Ramos (cell line): ENCODE data around the gene ARFIP2.

Experiments
- in situ Hi-C: fragments of 300-500 bp; cut with MboI; formaldehyde crosslinking; loops from one replicate; pipeline ENCODE4 v1.14.3; 2022; ENCODE audit warnings: low sequenced_read_pairs; ENCODE audit not compliant: unreplicated experiment

Gene ARFIP2

DNA sequence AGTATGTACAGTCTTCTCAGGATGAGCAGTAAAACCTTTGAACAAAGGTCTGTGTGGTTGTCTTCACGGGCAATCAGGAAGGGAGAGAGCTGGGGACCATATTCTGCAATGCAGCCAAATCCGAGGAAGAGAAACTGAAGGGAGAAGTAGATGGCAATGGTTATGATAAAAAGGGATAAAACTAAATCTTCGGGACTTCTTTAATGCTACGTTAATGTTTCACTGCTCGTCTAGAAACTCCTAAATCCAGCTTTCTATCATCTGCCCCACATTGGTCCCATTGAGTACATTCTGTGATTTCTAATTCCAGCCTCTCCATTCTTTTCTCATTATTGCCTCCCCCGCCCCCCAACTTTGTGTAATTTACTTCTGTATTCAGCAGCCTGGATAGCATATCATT, 1.9 kb upstream of the ARFIP2 start:
- in situ Hi-C loops: no loop called here

DNA sequence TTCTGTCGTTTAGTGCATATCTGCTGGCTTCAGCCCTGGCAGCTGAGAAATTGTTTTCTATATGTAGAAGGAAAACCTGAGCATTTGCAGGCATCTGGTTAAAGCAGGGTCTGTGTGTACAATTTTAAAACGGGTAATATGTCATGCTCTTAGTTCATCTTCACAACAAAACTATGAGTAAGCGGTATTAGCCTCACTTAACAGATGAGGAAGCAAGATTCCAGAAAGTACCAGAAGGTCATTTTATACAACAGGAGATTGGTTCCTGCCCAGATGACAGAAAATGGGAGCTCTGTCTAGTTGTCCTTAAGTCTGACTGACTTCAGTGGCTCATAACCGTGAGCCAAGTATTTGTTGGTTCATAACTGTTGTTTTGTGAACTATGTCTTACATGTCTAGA, 1.3 kb upstream of the ARFIP2 start:
- in situ Hi-C loops: no loop called here

DNA sequence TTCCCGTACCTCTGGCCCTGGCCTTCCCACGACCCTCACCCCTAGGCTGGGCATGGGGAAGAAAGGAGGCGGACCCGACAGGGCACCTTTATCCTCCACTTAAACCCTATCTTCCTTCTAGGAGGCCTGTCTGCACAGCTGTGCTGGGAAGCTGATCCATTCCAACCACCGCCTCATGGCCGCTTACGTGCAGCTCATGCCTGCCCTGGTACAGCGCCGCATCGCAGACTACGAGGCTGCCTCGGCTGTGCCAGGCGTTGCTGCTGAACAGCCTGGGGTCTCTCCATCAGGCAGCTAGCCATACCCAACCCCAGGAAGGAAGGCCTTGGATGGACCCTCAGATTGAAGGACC, 769 bp upstream of the ARFIP2 start:
- in situ Hi-C loops: no loop called here

DNA sequence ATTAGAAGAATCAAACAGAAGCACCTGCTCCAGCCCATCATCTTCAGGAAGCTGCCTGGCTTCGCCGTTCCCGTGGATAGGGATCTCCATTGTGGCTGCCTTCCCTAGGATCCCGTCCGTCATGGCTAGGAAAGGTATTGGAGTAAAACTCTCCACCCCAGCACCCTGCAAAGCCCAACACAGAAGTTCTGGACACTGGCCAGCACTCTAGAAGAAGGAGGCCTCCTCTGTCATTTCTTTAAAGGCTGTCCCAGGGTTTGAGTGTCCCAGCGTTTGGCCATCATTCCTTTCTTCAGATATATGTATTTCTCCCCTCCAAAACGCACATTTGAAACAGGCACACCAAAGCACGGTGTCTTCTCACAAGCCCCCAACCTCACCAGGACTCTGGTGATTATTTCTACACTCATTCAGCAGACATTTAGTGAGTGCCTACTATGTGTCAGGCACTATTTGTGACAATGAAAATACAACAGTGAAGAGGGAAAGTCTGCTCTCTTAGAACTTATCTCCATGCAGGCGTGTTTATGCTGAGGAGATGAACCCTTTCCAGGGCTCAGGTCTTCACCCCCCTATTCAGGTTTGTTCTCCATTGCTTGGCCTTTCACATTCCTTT, 724 bp downstream of the ARFIP2 start:
- in situ Hi-C loops: no loop called here

DNA sequence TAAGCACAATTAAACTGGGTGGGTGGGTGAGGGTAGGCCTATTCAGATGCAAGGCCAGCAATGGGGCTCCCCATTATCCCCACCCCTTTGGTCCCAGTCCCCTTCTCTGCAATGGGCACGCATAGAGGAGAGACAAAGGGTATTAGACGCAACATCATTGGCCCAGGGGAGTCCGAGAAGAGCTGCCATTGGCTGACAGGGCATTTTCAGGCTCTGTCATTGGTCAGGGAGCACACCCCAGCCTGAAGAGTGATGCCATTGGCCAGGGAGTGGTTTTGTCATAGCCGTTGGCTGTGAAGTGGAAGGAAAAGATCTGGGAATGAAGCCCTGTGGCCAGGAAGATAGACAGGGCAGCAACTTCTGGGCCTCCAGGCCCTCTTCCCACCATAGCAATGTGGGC, 4.6 kb downstream of the ARFIP2 start:
- in situ Hi-C loops: no loop called here

DNA sequence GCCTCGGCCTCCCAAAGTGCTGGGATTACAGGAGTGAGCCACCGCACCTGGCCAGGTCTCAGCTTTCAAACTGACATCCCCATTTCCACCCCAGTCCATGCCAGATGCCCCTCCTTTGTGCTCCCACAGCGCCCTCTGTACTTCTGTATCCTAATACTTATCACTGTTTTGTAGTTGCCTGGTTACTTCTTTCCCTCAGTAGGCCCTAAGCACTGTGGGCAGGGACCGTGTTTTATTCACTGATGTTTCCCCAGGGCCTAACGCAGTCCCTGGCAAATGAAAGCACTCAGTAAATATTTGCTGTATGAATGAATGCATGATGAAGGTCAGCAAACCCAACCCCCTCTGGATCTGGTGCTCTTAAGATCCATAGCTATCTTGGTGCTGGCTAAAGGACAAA, 5.2 kb downstream of the ARFIP2 start:
- in situ Hi-C loops: no loop called here

DNA sequence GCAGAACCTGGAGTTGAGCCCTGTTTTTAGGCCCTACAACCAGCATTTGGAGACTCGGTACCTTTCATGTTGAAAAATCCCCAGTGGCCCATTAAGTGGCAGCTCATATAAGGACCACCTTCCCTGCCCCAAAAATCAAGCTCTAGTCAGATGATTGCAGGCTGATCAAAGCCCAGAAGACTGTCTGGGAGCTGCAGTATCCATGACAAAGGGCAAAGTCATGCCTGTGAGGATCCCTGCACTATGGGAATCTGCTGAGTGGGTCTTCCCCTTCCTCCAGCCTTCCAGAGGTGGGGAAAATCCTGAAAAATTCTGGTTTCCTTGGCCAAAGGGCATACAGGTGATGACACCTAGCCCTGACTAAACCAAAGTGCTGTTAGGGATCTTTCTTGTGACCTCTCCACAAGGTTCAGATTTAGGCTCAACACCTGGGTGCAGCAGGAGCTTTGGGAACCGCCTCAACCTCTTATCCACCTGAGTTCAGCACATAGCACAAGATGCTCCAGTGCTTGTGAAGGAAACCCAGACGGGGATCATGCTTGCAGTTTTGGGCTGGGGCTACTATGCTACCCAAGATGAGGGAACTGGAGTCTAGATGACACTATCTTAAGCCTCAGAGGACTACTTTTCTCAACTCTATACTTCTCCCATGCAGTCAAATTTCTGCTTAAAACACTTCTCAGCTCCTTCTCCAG, 6.2 kb downstream of the ARFIP2 start:
- in situ Hi-C loops: no loop called here

DNA sequence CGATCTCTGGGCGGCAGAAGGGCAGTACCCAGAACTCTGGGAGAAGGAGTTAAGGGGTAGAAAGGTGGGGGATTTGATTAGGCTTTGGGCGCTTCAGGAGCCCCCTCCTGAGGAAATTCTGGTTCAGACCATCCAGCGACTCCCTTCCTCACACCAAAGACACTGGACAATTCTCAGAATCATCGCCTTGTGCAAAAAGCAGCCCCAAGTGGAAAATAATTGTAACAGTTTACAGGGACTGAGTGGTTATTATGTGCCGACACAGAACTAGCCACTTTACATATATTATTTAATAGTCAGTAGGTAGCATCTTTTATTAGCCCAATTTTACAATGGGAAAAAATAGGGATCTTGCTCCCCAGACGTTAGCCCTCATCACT, 6.7 kb downstream of the ARFIP2 start:
- in situ Hi-C loops: no loop called here

DNA sequence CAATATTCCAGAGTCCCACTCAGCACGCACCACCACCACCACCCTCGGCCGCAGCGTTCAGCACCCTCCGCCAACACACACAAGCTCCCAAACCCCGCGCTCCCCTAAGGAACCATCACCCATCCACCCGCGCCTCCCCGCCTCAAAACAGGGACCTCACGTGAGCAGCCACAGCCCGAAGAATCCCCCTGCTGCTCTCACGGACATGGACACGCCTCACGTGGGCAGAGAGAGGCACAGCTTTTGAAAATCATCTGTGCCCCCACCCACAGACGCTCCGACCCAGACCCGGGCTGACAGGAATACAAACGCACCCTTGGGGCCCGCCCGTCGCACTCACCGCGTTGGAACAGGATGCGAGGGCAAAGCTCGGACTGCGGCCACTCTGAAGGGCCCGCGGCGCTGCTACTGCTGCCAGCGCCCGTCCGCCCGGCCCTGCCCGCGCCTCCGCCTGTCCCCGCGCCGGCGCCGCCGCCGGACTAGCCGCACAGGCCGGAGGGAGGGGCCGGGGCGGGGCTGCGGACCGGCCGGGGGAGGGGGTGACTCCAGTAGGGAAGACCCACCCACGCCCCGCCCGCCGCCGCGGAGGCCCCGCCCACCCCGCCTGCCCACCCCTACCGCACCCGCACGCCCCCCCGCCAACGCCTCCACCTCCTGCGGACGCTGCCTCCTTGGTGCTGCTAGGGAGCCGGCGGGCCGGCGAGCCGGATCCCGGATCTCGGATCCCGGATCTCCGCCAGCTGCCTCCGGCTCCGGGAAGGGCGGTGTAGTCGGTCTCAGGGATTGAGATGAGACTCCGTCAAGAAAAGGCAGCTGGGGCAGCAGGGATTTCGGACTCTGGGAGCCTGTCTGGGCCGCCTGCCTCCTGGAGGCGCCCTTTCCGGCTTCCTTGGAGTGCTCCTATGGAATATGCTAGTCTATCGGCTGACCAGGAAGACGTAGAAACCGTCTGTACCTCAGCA, 7.4 kb downstream of the ARFIP2 start, which contains the start of gene TRIM3:
TSS of gene TRIM3 (minus strand) at position 491 of the 962 bp plus-strand sequence. CDS start 8,246 bp downstream, outside the sequence.
- in situ Hi-C loops: no loop called here

DNA sequence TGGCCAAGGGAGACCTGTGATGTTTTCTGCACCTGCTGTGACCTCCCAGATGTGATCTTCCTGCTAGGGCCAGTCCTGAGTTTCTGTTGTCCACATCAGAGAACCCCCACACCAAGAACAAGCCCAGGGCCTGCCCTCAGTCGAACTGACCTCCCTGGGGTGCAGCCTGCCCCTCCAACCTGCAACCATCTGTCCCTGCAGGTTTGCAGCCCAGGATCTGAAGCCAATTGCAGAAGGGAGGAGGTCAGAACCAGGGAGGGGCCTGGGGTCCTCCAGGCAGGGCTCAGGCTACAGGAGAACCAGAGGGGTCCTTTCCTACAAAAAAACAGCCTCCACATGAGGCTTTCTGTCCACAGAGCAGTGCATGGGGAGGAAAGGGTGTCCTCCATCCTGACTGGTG, 8.2 kb downstream of the ARFIP2 start:
- in situ Hi-C loops: no loop called here

DNA sequence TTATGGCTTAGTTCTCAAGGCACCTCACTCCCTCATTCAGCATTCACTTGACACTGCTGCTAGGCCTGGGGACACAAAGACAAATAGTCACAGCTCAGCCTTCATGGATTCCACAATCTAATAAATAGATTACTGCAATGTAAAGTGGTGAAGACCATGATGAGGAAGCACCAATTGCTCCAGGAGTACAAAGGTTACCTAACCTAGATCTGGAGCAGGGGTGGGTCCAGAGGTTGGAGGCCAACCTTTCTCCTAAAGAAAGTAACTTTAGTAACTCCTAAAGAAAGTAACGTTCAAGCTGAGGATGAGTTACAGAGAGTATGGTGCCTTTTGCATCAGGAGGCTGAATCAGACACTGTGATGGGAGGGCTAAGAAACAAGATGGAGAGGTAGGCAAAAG, 11.5 kb downstream of the ARFIP2 start:
- in situ Hi-C loops: no loop called here

DNA sequence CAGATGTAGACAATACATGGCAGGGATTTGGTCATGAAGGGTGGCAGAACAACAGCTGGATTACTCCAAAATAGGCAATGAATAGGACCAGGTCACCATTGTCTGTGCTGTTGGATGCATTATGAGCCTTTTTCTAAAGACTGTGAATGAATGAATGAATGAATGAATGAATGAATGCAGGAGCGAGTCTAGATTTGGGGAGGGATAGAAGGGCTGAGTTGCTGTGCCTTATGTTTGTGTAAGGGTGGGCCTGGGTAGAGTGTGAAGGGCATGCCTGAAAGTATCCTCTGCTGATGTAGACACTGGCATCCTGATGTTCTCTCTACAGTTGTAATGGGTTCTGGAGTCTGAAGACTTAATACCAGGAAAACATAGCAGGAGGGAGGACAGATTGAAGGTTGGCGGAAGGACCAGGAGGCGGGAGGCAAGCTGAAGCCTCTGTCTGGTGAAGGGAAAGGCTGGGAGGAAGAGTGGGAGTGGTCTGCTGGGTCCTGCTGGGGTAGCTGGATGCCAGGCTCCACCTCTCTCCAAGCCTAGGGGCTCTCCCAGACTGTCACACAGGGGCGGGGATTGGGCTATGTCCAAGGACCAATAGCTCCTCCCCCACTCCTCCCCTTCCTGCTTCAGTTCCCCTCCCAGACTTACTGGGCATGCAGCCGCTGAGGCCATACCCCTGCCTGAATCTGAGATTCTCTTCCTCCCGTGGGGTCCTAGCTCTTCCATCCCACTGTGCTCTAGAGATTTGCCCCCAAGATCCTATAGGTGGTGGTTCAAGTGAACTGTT, 12.2 kb downstream of the ARFIP2 start:
- in situ Hi-C loops: no loop called here

DNA sequence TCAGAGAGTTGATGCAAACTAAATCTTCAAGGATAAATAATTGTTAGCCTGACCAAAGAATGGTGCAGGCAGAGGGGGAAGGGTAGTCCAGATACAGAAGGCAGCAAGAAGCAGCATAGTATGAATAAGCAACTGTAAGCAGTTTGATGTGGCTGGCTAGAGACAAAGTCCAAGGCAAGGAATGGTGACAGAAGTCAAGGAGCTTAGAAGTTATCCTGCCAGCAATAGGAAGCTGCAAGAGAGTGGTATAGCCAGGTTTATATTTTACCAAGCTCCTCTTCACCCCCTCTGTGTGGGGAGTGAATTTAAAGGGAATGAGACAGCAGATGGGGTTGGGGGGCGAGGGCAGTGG, 22.1 kb downstream of the ARFIP2 start:
- in situ Hi-C loops: no loop called here

DNA sequence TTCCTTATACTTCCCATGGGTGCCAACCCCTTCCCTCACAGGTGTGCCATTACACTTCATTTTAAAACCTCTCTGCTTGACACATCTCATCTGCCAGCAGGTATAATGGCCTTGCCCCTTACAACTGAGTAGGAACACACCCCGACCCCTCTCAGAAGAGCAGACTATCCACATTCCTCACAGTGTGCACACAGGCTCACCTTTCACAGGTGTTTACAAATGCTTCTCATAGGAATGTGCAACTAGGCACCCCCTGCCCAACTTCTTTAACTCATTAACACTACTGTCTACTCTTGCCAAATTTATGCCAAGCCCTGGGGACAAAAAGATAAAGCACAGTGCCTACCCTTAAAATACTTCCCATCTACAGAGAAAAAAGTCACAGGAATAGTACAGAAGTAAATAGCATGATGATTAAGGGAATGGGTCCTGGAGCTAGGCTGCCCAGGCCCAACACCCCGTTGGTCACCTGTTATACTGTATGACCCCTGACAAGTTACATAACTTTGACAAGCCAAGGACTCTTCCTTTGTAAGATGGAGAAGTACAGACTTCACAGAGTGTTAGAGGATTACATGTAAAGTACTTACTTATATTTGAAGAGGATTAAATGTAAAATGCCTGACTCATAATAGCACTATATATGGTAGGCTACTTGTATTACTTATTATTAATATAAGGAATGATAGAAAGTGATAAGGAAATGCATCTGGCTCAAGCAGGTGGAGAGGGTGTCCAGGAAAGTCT, 22.6 kb downstream of the ARFIP2 start:
- in situ Hi-C loops: no loop called here

DNA sequence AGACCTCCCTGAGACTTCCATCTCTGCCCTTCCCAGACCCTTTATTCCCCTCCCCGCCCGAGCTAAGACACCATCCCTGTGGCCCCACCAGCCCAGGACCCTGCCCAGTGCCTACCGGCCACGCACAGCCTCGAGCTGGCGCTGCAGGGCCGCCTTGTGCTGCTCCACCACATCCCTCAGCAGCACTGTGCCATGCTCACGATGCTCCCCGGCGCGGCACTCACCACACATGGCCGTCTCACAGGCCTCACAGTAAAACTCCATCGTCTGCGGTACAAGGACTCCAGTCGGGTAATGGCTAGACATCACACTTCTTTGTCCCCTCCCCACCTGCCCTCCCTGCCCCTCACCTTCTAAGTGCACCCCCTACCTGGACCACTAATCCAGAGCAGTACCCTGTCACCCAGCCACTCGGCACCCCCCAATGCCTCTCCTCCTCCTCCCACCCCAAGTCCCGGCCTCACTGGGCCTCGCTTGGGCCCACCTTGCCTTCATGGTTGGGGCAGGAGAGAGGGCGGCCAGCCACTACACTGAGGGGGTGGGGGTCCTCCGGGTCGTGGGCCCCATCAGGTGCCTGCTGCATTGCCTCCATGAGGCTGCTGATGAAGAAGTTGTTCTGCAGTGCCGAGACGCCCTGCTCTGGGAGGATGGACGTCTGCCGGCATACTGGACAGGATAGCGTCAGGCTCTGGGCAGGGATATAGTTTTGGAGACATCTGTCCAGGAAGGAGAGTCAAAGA, 23.4 kb downstream of the ARFIP2 start:
- in situ Hi-C loops: no loop called here

DNA sequence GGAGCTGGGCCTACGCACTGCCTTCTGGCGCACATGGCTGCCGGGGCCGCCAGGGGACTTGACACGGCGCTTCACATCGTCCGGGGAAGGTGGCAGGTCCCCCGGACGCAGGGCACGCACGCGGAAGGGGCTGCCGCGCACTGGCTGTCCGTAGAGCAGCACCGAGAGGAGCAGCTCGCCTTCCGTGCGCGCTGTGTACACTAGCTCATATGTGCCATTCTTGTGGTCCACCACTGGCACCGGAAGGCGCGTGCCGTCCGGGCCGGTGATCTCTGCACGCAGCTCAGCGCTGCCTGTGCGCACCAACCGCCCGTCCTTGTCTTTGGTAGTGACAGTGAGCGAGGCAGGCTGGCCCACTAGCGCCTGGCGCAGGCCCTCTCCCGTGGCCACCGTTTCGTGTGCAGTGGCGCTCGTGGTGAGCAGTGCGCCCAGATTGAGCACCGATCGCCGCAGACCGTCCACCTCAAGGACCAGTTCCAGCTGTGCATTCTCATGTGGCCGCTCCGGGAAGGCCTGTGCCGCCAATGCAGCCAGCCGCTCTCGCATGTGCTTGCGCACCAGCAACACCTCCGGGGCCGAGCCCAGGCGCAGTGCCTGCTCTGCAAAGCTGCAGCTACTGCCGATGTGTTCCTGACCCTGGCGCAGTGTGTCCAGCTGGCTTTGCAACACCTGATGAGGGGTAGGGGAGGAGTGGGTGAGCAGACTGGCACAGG, 24.6 kb downstream of the ARFIP2 start:
- in situ Hi-C loops: no loop called here

DNA sequence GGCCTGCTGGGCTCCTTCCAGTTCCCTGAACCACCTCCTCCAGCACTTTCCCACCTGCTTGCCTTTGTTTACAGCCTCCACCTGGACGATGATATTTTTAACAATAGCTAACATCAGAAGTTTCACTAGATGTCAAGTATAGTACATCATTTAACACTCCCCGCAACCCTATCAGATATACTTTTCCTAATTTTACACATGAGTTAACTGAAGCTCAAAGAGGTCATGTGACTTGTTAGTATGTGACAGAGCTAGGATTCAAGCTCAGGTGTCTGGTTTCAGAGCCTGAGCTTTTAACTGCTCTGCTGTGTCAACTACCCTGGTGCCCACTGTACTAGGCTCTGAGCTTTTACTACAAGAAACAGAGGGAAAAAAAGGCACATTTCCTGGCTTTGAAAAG, 26.1 kb downstream of the ARFIP2 start:
- in situ Hi-C loops: no loop called here

DNA sequence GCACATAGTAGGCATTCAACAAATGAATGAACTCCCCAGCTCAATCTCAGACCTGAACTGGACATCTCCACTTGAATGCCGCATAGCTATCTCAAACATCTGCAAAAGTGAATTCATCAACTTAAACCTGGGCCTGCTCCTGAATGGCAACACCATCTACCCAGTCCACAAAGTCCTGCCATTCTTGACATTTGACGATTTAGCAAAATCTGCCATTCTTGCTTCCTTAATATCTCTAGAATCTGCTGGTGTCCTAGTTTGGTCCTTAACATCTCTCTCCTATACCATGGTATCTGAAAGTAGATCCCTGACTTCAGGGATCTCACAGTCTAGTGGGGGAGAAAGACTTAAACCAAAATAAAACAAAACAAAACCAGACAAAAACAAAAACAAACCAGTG, 28.0 kb downstream of the ARFIP2 start:
- in situ Hi-C loops: no loop called here

DNA sequence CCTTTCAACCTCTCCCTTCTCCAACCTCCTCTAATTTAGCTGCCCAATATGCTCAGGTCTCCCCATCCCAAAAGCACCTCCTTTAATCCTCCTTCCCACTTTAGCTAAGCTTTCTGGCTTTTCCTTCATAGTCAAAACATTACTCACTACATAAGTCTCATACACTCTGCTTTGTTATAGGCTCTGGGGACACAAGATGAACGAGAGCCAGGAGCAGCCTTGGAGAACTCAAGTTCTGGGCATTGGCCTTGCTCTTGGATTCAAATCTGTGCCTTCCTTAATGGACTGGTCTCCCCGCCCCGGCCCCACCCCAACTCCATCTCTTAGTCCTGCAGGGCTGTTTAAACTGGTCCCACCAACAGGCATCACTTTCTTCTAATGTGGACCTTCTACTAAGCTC, 28.9 kb downstream of the ARFIP2 start:
- in situ Hi-C loops: no loop called here
